ENCODE results near the gene TMEM187. TPM values are rescaled to one million over a fixed set of nuclear protein-coding genes. Genes with fewer than 3 reads are reported as not detected.
"Not testable (repeated sequence)": the region's sequence is repeated elsewhere in the genome, so short reads cannot be mapped to it uniquely, and the experiment has no call there.

The TMEM187 gene
- total RNA-seq, 2 donors from 2014 or later = 4.8 to 8.1 TPM

DNA sequence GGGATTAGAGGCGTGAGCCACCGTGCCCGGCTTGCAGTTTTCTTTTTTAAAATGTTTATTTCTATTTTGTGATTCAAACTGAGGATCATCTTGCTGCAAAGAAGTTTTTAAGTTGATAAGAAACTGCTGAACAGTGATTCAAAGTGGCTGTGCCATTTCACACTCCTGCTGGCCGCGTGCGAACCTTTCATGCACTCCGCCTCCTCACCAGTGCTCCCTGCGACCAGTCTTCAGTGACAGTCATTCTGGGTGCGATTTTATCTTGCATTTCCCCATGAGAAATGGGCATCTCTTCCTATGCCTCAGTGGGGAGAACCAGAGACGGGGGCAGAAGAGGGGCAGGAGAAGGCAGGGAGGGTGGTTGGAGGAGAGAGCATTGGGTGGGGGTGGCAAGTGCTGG is 21.4 kb downstream of the TMEM187 start:
- Histone ChIP-seq H3K9ac (ENCODE audit: extremely low read depth, low read length, poor library complexity, severe bottlenecking) (no peak overlapping the region), H3K9me3 (ENCODE audit: control insufficient read depth, low read length) (no peaks in the 10 kb centered on the region), H3K36me3 (ENCODE audit: control insufficient read depth, insufficient read depth, low read length) (no peaks in the 10 kb centered on the region), H3K4me3 (ENCODE audit: low read length) (no peak overlapping the region), H3K27ac (ENCODE audit: low read depth, low read length) (no peak overlapping the region), H3K27me3 (ENCODE audit: control insufficient read depth, insufficient read depth, low read length, poor library complexity, severe bottlenecking) (no peaks in the 10 kb centered on the region), H3K4me1 (ENCODE audit: control insufficient read depth, insufficient read depth, low read length) (no peaks in the 10 kb centered on the region)
- DNase-seq = no peak
- no peak overlapping the region for H3K27ac Mint-ChIP-seq
- peaks cover 65% of the 10 kb centered on the region for H3K9me3 Mint-ChIP-seq
- H3K36me3 Mint-ChIP-seq (ENCODE audit: low read depth) = no peaks in the 10 kb centered on the region
- WGBS, 2 experiments (ENCODE audit: insufficient coverage in 1 of 2, insufficient read length in 1 of 2) = 89 to 93% methylated on average over 3 to 10 of the region's 10 CpGs
- no peaks in the 10 kb centered on the region for H3K27me3 Mint-ChIP-seq (ENCODE audit: insufficient read depth)
- no peaks in the 10 kb centered on the region for H3K4me1 Mint-ChIP-seq
- H3K4me3 Mint-ChIP-seq = no peak overlapping the region
- TF ChIP-seq, protein P1, sequence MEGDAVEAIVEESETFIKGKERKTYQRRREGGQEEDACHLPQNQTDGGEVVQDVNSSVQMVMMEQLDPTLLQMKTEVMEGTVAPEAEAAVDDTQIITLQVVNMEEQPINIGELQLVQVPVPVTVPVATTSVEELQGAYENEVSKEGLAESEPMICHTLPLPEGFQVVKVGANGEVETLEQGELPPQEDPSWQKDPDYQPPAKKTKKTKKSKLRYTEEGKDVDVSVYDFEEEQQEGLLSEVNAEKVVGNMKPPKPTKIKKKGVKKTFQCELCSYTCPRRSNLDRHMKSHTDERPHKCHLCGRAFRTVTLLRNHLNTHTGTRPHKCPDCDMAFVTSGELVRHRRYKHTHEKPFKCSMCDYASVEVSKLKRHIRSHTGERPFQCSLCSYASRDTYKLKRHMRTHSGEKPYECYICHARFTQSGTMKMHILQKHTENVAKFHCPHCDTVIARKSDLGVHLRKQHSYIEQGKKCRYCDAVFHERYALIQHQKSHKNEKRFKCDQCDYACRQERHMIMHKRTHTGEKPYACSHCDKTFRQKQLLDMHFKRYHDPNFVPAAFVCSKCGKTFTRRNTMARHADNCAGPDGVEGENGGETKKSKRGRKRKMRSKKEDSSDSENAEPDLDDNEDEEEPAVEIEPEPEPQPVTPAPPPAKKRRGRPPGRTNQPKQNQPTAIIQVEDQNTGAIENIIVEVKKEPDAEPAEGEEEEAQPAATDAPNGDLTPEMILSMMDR (conservative IDR thresholded peaks at IDR 0.05) = no peak

DNA sequence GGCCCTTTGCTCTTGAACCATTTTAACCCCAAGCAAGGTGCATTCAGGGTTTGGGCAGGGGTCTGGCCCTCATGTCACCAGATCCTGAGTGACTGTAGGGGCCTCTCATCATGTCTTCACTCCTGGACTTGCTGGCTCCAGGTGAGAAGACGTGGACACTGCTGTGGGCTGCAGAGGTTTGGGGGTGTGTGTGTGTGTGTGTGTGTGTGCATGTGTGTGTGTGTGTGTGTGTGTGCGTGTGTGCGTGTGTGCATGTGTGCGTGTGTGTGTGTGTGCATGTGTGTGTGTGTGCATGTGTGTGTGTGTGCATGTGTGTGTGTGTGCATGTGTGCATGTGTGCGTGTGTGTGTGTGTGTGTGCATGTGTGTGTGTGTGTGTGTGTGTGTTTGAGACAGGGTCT is 21.8 kb downstream of the TMEM187 start:
- H3K36me3 Mint-ChIP-seq (ENCODE audit: low read depth); H3K4me3 Mint-ChIP-seq; H3K4me3 ChIP-seq (ENCODE audit: low read length); H3K27ac Mint-ChIP-seq; H3K36me3 ChIP-seq (ENCODE audit: control insufficient read depth, insufficient read depth, low read length); H3K4me1 ChIP-seq (ENCODE audit: control insufficient read depth, insufficient read depth, low read length); H3K27me3 ChIP-seq (ENCODE audit: control insufficient read depth, insufficient read depth, low read length, poor library complexity, severe bottlenecking); H3K4me1 Mint-ChIP-seq; H3K27me3 Mint-ChIP-seq (ENCODE audit: insufficient read depth); H3K9me3 ChIP-seq (ENCODE audit: control insufficient read depth, low read length); DNase-seq; H3K9ac ChIP-seq (ENCODE audit: extremely low read depth, low read length, poor library complexity, severe bottlenecking); H3K27ac ChIP-seq (ENCODE audit: low read depth, low read length): not testable (repeated sequence)
- peaks cover 66% of the 10 kb centered on the region for H3K9me3 Mint-ChIP-seq
- no CpG with 5 or more reads among the region's 5 CpGs for WGBS, 2 experiments (ENCODE audit: insufficient coverage in 1 of 2, insufficient read length in 1 of 2)

DNA sequence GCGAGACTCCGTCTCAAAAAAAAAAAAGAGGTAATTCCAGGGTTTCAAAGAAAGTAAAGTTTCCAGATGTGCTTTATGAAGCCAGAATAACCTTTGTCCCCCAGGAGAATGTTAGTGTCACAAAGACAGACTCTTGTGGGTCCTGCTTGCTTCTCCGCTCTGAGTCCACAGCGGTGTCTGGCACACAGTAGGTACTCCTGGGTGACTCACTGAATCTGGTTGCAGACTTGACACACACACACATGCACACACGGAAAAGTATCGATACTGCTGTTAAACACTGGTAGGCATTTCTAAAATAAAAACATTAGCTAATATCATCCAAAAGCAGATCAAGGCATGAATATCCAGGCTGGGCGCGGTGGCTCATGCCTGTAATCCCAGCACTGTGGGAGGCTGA is 22.9 kb downstream of the TMEM187 start:
- H3K4me1 ChIP-seq (ENCODE audit: control insufficient read depth, insufficient read depth, low read length) = no peaks in the 10 kb centered on the region
- 92 to 93% methylated on average over 2 to 7 of the region's 8 CpGs for WGBS, 2 experiments (ENCODE audit: insufficient coverage in 1 of 2, insufficient read length in 1 of 2)
- Mint-ChIP-seq H3K9me3 (peaks cover 61% of the 10 kb centered on the region), H3K4me3 (no peak overlapping the region), H3K27ac (no peak overlapping the region), H3K4me1 (no peaks in the 10 kb centered on the region), H3K27me3 (ENCODE audit: insufficient read depth) (no peaks in the 10 kb centered on the region), H3K36me3 (ENCODE audit: low read depth) (no peaks in the 10 kb centered on the region)
- no peaks in the 10 kb centered on the region for H3K27me3 ChIP-seq (ENCODE audit: control insufficient read depth, insufficient read depth, low read length, poor library complexity, severe bottlenecking)
- TF ChIP-seq, protein P1 (conservative IDR thresholded peaks at IDR 0.05) = no peak
- no peaks in the 10 kb centered on the region for H3K36me3 ChIP-seq (ENCODE audit: control insufficient read depth, insufficient read depth, low read length)
- H3K27ac ChIP-seq (ENCODE audit: low read depth, low read length) = no peak overlapping the region
- H3K4me3 ChIP-seq (ENCODE audit: low read length) = no peak overlapping the region
- no peak for DNase-seq
- H3K9ac ChIP-seq (ENCODE audit: extremely low read depth, low read length, poor library complexity, severe bottlenecking) = no peak overlapping the region
- H3K9me3 ChIP-seq (ENCODE audit: control insufficient read depth, low read length) = no peaks in the 10 kb centered on the region

DNA sequence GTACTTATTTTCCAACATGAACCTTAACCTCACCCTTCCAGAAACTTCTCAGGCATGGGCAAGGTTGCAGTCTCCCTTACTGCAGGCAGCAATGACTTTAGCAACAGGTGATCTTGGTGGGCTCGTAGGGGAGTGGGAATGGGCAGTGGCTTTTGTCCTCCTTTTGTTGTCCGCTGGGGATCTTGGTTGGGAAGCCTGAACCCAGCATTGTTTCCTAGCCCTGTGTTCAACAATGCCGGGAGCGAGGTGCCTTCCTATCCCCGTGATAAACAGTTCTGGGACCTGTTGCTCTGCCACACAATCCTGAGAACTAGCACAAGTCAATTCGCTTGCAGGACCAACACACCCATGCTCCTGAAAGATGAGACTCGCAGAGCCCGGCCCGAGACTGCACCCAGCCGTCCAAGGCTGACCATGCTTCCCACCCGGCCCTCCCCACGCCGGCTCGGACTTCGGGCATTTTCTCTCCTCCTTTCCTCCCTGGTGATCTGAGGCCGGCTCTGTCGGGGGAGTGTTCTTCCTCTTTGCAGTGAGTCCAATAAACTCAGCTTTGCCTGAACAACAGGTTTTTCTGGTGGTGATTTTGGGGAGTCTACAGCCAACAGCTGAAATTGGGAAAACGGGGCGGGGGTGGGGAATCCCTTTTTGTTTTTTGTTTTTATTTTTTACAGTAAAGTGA is 26.9 kb downstream of the TMEM187 start:
- H3K27ac Mint-ChIP-seq = no peak overlapping the region
- H3K36me3 Mint-ChIP-seq (ENCODE audit: low read depth) = peaks cover 3% of the 10 kb centered on the region
- Histone ChIP-seq H3K9ac (ENCODE audit: extremely low read depth, low read length, poor library complexity, severe bottlenecking) (no peak overlapping the region), H3K27me3 (ENCODE audit: control insufficient read depth, insufficient read depth, low read length, poor library complexity, severe bottlenecking) (no peaks in the 10 kb centered on the region), H3K36me3 (ENCODE audit: control insufficient read depth, insufficient read depth, low read length) (no peaks in the 10 kb centered on the region), H3K4me3 (ENCODE audit: low read length) (no peak overlapping the region), H3K9me3 (ENCODE audit: control insufficient read depth, low read length) (no peaks in the 10 kb centered on the region), H3K4me1 (ENCODE audit: control insufficient read depth, insufficient read depth, low read length) (no peaks in the 10 kb centered on the region), H3K27ac (ENCODE audit: low read depth, low read length) (no peak overlapping the region)
- DNase-seq = no peak
- no peaks in the 10 kb centered on the region for H3K27me3 Mint-ChIP-seq (ENCODE audit: insufficient read depth)
- H3K4me3 Mint-ChIP-seq = no peak overlapping the region
- H3K9me3 Mint-ChIP-seq = peaks cover 70% of the 10 kb centered on the region
- 86% methylated on average over 17 of the region's 19 CpGs; no CpG with 5 or more reads in 1 of the 2 experiments for WGBS, 2 experiments (ENCODE audit: insufficient coverage in 1 of 2, insufficient read length in 1 of 2)
- H3K4me1 Mint-ChIP-seq = no peaks in the 10 kb centered on the region
- TF ChIP-seq, protein P1 (conservative IDR thresholded peaks at IDR 0.05) = no peak
